PFSK-1 (cell line): ENCODE data around the gene FOXN4.

ENCODE experiments used
- FOXP2 ChIP-seq: optimal IDR thresholded peaks from 2 replicates; pipeline ENCODE3; 2011; ENCODE audit warnings: borderline replicate concordance, control low read depth, inconsistent platforms; ENCODE audit not compliant: insufficient read depth; ENCODE audit errors: extremely low read length, extremely low read depth
- POLR2AphosphoS5 ChIP-seq: IDR thresholded peaks from 2 replicates; pipeline ENCODE4 v1.6.1; 2012; ENCODE audit warnings: low read depth, mild to moderate bottlenecking, control low read depth, low read length, moderate library complexity
- SIN3A ChIP-seq: IDR thresholded peaks from 2 replicates; pipeline ENCODE4 v1.6.1; 2012; ENCODE audit warnings: mild to moderate bottlenecking, low read length, moderate library complexity, borderline replicate concordance; ENCODE audit not compliant: insufficient read depth
- TAF1 ChIP-seq: IDR thresholded peaks from 2 replicates; pipeline ENCODE4 v1.6.1; 2012; ENCODE audit warnings: low read length, control low read depth, borderline replicate concordance; ENCODE audit not compliant: insufficient read depth
- TF ChIP-seq, protein P1 (sequence below), 2 experiments: IDR thresholded peaks; 2 replicates each; pipeline versions ENCODE4 v1.6.1 to v1.8.0; 2011 to 2012; ENCODE audit warnings: low read depth in 2 of 2, low read length in 2 of 2, control low read depth in 1 of 2, inconsistent platforms in 1 of 2, mild to moderate bottlenecking in 1 of 2, moderate library complexity in 1 of 2; ENCODE audit not compliant: insufficient read depth in 1 of 2

The FOXN4 gene

GRCh38 chr12:109336593-109336992, 27.5 kb upstream of the FOXN4 start:
- no peak for TF ChIP-seq TAF1
- no peak for TF ChIP-seq FOXP2
- TF ChIP-seq POLR2AphosphoS5 = no peak
- TF ChIP-seq SIN3A = no peak
- TF ChIP-seq, protein P1, sequence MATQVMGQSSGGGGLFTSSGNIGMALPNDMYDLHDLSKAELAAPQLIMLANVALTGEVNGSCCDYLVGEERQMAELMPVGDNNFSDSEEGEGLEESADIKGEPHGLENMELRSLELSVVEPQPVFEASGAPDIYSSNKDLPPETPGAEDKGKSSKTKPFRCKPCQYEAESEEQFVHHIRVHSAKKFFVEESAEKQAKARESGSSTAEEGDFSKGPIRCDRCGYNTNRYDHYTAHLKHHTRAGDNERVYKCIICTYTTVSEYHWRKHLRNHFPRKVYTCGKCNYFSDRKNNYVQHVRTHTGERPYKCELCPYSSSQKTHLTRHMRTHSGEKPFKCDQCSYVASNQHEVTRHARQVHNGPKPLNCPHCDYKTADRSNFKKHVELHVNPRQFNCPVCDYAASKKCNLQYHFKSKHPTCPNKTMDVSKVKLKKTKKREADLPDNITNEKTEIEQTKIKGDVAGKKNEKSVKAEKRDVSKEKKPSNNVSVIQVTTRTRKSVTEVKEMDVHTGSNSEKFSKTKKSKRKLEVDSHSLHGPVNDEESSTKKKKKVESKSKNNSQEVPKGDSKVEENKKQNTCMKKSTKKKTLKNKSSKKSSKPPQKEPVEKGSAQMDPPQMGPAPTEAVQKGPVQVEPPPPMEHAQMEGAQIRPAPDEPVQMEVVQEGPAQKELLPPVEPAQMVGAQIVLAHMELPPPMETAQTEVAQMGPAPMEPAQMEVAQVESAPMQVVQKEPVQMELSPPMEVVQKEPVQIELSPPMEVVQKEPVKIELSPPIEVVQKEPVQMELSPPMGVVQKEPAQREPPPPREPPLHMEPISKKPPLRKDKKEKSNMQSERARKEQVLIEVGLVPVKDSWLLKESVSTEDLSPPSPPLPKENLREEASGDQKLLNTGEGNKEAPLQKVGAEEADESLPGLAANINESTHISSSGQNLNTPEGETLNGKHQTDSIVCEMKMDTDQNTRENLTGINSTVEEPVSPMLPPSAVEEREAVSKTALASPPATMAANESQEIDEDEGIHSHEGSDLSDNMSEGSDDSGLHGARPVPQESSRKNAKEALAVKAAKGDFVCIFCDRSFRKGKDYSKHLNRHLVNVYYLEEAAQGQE (IDR thresholded peaks at IDR 0.05; ENCODE audit: insufficient read depth in 1 of 2, low read depth in 2 of 2, low read length in 2 of 2) = no peak

DNA sequence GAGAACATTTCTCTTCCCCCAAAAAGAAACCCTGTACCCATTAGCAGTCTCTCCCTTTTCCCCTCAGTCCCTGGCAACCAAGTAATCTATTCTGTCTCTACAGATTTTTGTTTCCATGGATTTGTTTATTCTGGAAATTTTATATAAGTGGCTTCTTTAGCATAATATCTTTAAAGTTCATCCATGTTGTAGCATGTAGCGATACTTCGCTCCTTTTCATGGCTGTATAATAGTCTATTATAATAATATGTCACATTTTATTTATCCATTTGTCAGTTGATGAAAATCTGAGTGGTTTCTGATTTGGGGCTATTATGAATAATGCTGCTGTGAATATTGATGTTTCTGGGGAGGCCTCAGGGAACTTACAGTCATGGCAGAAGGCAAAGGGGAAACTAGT, 25.8 kb upstream of the FOXN4 start:
- TF ChIP-seq TAF1 (no peak), SIN3A (no peak), POLR2AphosphoS5 (no peak), FOXP2 (no peak)
- TF ChIP-seq, protein P1 (IDR thresholded peaks at IDR 0.05; ENCODE audit: insufficient read depth in 1 of 2, low read depth in 2 of 2, low read length in 2 of 2) = no peak

- TF ChIP-seq FOXP2 = no peak
- no peak for TF ChIP-seq TAF1
- no peak for TF ChIP-seq SIN3A
- no peak for TF ChIP-seq POLR2AphosphoS5
- TF ChIP-seq, protein P1 (IDR thresholded peaks at IDR 0.05; ENCODE audit: insufficient read depth in 1 of 2, low read depth in 2 of 2, low read length in 2 of 2) = no peak
These were observed 22.3 kb upstream of the FOXN4 start for GRCh38 chr12:109331301-109331952.

DNA sequence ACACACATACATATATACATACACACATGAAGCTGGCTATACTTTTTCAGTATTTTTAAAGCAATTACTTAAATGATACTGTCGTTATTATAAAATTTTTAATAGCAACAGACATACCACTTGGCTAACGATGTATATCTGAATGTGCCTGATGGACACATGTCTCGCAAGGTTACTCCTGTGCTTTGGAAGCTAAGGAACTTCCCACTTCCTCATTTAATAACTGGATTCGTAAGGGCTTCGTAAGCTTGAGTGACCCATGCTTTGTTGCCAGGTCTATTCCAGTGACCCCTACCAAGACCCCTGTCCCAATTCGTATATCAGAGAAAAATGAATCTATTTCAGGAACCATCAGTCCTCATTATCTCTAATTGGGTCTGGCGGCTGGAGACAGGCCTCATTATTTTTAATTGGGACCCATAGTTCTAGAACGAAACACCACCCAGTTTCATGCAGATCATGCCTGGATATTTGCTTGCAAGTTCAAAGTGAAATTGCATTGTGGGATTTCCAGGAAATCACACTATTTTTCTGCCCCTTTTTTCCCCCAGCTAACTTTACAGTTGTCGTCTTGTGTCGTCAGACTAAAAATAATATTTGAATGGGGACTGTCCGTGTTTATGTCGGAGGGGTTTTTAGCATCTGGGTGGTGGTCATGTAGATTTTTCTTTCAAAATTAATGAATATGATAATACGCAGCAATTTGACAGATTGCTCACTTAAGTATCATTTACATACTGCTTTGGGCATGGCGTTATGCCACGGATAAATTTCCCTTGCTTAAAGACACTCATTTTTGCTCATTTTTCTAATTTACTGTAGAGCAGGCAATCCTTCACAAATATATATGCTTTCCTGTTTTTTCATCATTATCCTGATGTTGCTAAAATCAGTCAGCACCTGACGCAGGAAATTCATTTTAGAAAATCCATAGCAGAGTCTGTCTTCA, 21.5 kb upstream of the FOXN4 start:
- TF ChIP-seq, protein P1 (IDR thresholded peaks at IDR 0.05; ENCODE audit: insufficient read depth in 1 of 2, low read depth in 2 of 2, low read length in 2 of 2) = no peak
- TF ChIP-seq TAF1 (no peak), FOXP2 (no peak), SIN3A (no peak), POLR2AphosphoS5 (no peak)
